GM06990 (cell line): ENCODE measurements around the gene TRERF1.

Experiments used
- DNase-seq: peaks from one replicate; pipeline ENCODE4 v3.0.0-alpha.2; 2011; ENCODE audit not compliant: insufficient read length; ENCODE audit errors: extremely low read depth
- H3K27me3 ChIP-seq: replicated peaks from 2 replicates; pipeline ENCODE4 v1.6.0; 2011; ENCODE audit warnings: low read length; ENCODE audit not compliant: control insufficient read depth, insufficient read depth
- H3K36me3 ChIP-seq: 2 replicates; pipeline ENCODE4 v1.5.1; 2011; ENCODE audit warnings: low read length; ENCODE audit not compliant: control insufficient read depth, insufficient read depth
- H3K4me3 ChIP-seq: replicated peaks from 2 replicates; pipeline ENCODE4 v1.5.1; 2011; ENCODE audit warnings: low read depth, mild to moderate bottlenecking, control low read depth, low read length
- CTCF ChIP-seq: IDR thresholded peaks from 2 replicates; pipeline ENCODE4 v1.5.1; 2011; ENCODE audit warnings: low read length, control low read depth, mild to moderate bottlenecking, inconsistent platforms; ENCODE audit not compliant: insufficient read depth, poor library complexity, severe bottlenecking

TRERF1 gene

GRCh38 chr6:42440778-42441696 is 10.7 kb downstream of the TRERF1 start:
- Histone ChIP-seq H3K4me3 (no peak overlapping the region), H3K27me3 (no peaks in the 10 kb centered on the region), H3K36me3 (no peaks in the 10 kb centered on the region; the same call in none of the 2 replicates)
- DNase-seq = no peak
- no peak for TF ChIP-seq CTCF

- Histone ChIP-seq H3K36me3 (no peaks in the 10 kb centered on the region; the same call in none of the 2 replicates), H3K27me3 (no peaks in the 10 kb centered on the region), H3K4me3 (no peak overlapping the region)
- DNase-seq = no peak
- TF ChIP-seq CTCF = no peak
Measured at GRCh38 chr6:42440027-42440426, 11.7 kb downstream of the TRERF1 start.

GRCh38 chr6:42436825-42437224 is 14.9 kb downstream of the TRERF1 start:
- DNase-seq = no peak

GRCh38 chr6:42434237-42434636 is 17.5 kb downstream of the TRERF1 start:
- no peaks in the 10 kb centered on the region; the same call in none of the 2 replicates for H3K36me3 ChIP-seq
- TF ChIP-seq CTCF = no peak

More at GRCh38 chr6:42436825-42437224, 14.9 kb downstream of the TRERF1 start:
- no peaks in the 10 kb centered on the region; the same call in none of the 2 replicates for H3K36me3 ChIP-seq
- no peak for TF ChIP-seq CTCF
- H3K4me3 ChIP-seq = no peak overlapping the region
- no peaks in the 10 kb centered on the region for H3K27me3 ChIP-seq

GRCh38 chr6:42433409-42433808 is 18.3 kb downstream of the TRERF1 start:
- no peaks in the 10 kb centered on the region for H3K27me3 ChIP-seq
- no peak for DNase-seq
- TF ChIP-seq CTCF = no peak
- H3K4me3 ChIP-seq = no peak overlapping the region
- no peaks in the 10 kb centered on the region; the same call in none of the 2 replicates for H3K36me3 ChIP-seq

More at GRCh38 chr6:42434237-42434636, 17.5 kb downstream of the TRERF1 start:
- DNase-seq = no peak
- Histone ChIP-seq H3K27me3 (no peaks in the 10 kb centered on the region), H3K4me3 (no peak overlapping the region)

GRCh38 chr6:42431877-42432276 is 19.8 kb downstream of the TRERF1 start:
- no peaks in the 10 kb centered on the region; the same call in 1 of the 2 replicates for H3K36me3 ChIP-seq
- no peaks in the 10 kb centered on the region for H3K27me3 ChIP-seq
- no peak for DNase-seq
- TF ChIP-seq CTCF = no peak
- no peak overlapping the region for H3K4me3 ChIP-seq
